AG09309 (cell line): ENCODE results near the gene DOCK2.

Experiments used
- DNase-seq: peaks from one replicate; pipeline ENCODE4 v3.0.0-alpha.2; 2010; ENCODE audit warnings: low read depth
- H3K4me3 ChIP-seq: 2 replicates; pipeline ENCODE4 v1.5.1; 2011; ENCODE audit warnings: mild to moderate bottlenecking, low read depth, low read length, moderate library complexity; ENCODE audit not compliant: control insufficient read depth
- CTCF ChIP-seq: IDR thresholded peaks from 2 replicates; pipeline ENCODE4 v1.5.1; 2011; ENCODE audit warnings: mild to moderate bottlenecking, low read depth, low read length, inconsistent platforms; ENCODE audit not compliant: insufficient read depth, control insufficient read depth; ENCODE audit errors: missing control alignments

DOCK2 gene

GRCh38 chr5:170076211-170076610, 439.1 kb downstream of the DOCK2 start:
- no peak overlapping the region for H3K4me3 ChIP-seq
- DNase-seq, result no peak
- TF ChIP-seq CTCF, result no peak

GRCh38 chr5:170076739-170077138, 439.7 kb downstream of the DOCK2 start:
- TF ChIP-seq CTCF, result no peak
- no peak for DNase-seq
- H3K4me3 ChIP-seq, result no peak overlapping the region

GRCh38 chr5:170077526-170077925, 440.5 kb downstream of the DOCK2 start:
- DNase-seq, result no peak
- TF ChIP-seq CTCF, result no peak
- H3K4me3 ChIP-seq, result no peak overlapping the region

- TF ChIP-seq CTCF, result no peak
These were observed 441.4 kb downstream of the DOCK2 start for GRCh38 chr5:170078458-170078857.

GRCh38 chr5:170078931-170079330, 441.9 kb downstream of the DOCK2 start:
- no peak overlapping the region for H3K4me3 ChIP-seq
- no peak for DNase-seq
- no peak for TF ChIP-seq CTCF

More at GRCh38 chr5:170078458-170078857, 441.4 kb downstream of the DOCK2 start:
- H3K4me3 ChIP-seq, result no peak overlapping the region
- DNase-seq, result no peak

GRCh38 chr5:170080217-170080616, 443.1 kb downstream of the DOCK2 start:
- no peak overlapping the region for H3K4me3 ChIP-seq
- DNase-seq, result no peak
- TF ChIP-seq CTCF, result no peak
